Skin epidermis (tissue), 12 donors: ENCODE results near the gene SETDB2.

ENCODE experiments used
- H3K27ac ChIP-seq, 21 experiments: fragments of 200-600 bp; sonication (generic) in 11 of 21; one replicate each; pipeline ENCODE4 v1.5.0; 2020; ENCODE audit warnings: mild to moderate bottlenecking in 3 of 21, inconsistent platforms in 2 of 21, moderate library complexity in 2 of 21
- H3K4me3 ChIP-seq, 7 experiments: fragments of 200-600 bp; sonication (generic) in 2 of 7; one replicate each; pipeline ENCODE4 v1.5.0; 2020; ENCODE audit warnings: inconsistent platforms in 2 of 7, mild to moderate bottlenecking in 2 of 7, moderate library complexity in 1 of 7

SETDB2 gene

DNA sequence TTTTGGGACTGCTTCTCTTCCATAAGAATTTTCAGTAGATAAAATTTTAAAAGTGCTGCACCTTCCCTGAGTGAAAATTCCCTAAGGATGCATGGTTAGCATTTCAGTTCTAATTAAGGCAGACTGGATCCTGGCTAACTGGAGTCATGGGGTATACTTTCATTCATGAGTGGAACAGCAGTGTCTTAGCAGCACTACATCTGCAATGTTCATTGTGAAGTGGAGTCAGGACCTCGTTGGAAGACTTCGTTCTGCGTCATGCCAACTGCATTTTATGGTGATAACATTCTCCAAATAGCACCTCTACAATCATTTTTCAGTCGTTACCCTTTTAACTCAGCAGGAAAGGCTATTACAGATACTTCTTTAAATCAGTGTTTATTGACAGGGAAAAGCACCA is 77.2 kb downstream of the SETDB2 start:
- H3K4me3 ChIP-seq, result no peak overlapping the region
- H3K27ac ChIP-seq, result no peak overlapping the region

DNA sequence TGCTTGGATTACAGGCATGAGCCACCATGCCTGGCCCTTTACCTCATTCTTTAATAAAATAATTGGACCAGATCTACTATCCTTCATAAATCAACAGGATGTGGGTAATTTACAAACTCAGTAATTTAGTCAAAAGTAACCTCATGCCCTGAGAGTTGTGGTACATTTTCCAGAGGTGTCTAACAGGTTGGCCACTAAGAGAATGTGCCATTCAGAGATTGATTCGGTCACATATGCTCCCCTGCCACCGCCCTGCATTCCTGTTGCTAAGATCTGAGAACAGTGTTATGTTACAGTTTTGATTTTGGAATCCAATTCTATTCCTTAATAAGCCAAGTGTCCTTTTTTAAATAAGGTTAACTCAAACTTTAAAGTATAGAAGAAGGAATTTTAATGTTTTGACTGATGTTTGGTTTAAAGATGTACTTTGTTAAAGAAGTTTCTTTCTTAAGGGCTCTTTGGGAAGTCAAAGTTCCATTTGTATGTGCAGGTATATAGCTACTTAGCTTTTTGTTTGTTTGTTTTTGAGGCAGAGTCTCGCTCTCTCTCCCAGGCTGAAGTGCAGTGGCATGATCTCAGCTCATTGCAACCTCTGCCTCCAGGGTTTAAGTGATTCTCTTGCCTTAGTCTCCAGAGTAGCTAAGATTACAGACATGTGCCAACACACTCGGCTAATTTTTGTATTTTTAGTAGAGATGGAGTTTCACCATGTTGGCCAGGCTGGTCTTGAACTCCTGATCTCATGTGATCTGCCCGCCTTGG is 80.8 kb downstream of the SETDB2 start:
- Histone ChIP-seq H3K4me3 (no peak overlapping the region), H3K27ac (no peak overlapping the region)

DNA sequence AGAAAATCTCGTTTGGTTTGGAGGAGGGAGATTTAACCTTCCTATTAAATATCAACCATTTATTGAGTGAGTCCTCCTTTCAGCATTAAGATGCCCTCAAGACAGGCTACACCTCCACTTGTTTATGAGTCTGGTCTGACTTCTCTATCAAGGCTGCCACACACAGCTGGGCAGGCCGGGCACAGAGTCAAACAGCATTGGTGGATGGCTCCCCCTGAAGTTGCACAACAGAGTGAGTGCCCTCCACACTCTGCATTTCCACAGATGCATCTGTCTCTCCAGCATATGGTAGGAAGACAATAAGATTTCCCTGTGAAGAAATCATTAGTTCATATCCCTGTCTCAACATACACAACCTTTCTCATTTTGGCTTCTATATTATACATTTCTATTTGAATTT is 83.0 kb downstream of the SETDB2 start:
- H3K27ac ChIP-seq, result peak overlapping the region in 2 of 21 experiments; percentile 35 to 66
- no peak overlapping the region for H3K4me3 ChIP-seq

DNA sequence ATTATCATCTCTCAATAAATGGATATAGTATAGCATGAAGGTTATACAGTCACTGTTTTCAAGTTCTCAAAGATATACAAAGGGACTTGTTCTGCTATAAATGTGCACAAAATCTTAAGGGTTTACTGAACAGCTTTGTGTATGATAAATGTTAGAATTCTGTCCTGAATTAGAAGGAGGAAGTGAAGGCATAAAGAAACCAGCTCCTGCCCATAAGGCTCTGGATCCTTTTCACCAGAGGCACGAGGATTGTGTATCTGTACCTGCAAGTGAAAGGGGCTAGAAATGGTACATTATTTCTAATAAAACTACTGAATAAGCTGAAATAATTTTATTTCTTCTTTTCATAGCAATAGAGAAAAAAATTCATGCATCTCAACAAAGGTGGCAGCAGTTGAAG is 84.1 kb downstream of the SETDB2 start:
- Histone ChIP-seq H3K27ac (peak overlapping the region in 1 of 21 experiments; percentile 66), H3K4me3 (no peak overlapping the region)

DNA sequence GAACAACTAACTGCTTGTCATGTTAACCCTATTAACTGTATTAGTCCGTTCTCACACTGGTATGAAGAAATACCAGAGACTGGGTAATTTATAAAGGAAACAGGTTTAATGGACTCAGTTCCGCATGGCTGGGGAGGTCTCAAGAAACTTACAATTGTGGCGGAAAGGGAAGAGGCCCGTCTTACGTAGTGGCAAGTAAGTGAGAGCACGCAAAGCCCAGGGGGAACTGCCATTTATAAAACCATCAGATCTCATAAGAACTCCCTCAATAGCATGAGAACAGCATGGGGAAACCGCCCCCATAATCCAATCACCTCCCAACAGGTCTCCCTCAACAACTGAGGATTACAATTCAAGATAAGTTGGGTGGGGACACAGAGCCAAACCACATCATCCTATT is 86.4 kb downstream of the SETDB2 start:
- Histone ChIP-seq H3K4me3 (no peak overlapping the region), H3K27ac (peak overlapping the region in 1 of 21 experiments; percentile 12)

DNA sequence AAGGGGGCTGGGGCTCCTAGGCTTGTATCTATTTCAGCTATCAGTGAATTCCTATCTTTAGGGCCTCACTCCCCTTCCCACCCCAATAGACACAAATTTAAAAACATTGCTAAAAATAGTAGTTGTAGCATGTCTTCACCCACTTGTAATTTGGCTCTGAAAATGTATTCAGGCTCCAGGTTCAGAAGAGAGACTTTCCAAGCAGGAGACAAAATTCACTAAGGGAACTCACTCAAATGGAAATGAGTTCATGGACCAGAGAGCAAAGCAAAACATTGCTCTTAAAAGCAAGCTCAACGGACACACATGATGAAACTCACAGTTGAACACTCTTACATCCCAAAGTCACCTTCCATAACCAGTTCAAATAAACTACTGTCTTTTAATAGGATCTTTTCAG is 88.5 kb downstream of the SETDB2 start:
- no peak overlapping the region for H3K27ac ChIP-seq
- H3K4me3 ChIP-seq, result no peak overlapping the region

DNA sequence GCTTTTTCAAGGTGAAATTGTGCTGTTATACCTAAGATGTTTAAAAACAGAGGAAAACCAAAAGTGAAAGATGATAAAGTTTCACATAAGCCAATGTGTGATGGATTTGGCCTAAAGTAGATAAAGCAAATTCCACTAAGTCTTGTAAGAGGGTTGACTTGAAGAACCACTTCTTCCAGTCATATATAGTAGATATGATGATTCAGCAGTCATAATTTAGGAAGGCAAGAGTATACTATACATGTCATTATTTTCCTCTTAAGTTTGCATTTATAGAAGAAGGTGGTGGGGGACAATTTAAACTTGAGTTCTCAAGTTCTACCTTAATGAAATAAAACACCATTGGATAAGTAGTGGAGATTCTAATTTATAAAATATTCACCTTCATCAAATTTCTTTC is 88.9 kb downstream of the SETDB2 start:
- no peak overlapping the region for H3K27ac ChIP-seq
- H3K4me3 ChIP-seq, result no peak overlapping the region

DNA sequence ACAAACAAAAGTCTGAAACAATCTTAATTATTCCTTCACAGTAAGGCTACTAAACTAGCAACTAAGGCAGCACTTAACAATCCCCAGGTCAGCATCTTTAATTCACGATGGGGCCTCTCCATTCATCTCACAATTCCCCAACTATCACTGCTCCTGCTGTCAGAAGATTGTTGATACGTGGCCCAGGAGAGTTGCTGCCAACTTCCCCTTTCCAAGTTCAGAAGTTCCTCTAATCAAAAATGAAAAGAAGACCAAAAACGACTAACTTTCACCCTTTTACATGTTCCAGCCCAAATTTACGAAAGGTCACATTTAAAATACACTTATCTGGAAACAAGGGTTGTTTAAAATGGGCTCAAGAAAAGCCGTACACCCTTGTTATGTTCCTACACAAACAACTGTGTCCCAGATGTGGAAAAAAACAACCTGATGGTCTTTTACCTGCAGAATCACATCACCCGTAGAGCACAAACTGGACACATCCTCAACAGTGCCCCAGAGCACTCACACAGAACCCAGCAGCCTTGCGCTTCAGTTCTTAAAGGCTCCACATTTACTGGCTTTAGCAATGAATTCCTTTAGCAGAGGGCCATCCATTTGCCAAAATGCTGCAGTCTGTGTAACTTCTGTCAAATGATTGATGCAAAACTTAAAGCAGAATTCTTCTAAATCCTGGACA is 89.7 kb downstream of the SETDB2 start:
- peak overlapping the region in 2 of 21 experiments; percentile 3 to 49 for H3K27ac ChIP-seq
- H3K4me3 ChIP-seq, result no peak overlapping the region

DNA sequence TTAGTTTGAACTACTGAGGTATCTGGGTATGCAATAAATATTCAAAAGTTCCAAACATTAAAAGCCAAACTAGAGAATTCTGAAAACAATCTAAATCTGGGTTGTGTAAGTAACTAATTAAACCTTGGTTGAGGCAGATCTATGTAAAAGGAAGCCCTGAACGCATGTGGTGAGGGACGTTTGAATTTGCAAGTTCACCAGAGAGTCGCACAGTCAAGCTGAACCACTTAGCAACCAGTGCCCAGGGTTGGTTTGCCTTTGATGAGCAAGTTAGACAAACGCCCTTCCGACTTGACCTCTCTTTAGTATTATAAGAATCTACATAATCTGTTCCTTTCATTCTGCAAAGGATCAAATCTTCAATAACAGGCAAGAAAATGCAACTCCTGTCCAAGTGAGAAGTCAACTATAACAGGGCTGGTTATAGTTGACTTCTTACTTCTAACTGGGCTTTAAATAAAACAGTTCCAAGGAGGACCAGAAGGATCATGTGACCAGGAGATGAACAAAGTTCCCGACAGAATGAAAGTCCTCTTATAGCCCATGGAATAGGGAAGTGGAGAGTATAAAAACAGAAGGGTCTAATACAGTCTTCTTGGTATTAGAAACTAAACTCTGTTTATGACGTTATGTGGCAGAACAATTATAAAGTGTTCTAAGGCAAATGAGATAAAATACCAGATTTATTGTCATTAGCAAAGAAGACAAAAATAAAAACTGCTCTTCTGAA is 92.2 kb downstream of the SETDB2 start:
- H3K27ac ChIP-seq, result no peak overlapping the region
- no peak overlapping the region for H3K4me3 ChIP-seq

DNA sequence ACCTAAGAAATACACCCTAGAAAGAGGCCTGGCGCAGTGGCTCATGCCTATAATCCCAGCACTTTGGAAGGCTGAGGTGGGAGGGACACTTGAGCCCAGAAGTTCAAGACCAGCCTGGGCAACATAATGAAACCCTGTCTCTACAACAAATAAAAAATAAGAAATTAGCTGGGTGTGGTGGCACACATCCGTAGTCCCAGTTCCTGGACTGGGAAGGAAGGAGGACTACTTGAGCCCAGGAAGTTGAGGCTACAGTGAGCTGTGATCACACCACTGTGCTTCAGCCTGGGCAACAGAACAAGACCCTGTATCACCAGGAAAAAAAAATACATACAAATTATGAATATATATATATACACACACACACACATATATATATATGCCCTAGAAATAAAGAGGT is 94.3 kb downstream of the SETDB2 start:
- no peak overlapping the region for H3K4me3 ChIP-seq
- peak overlapping the region in 1 of 21 experiments; percentile 6 for H3K27ac ChIP-seq

DNA sequence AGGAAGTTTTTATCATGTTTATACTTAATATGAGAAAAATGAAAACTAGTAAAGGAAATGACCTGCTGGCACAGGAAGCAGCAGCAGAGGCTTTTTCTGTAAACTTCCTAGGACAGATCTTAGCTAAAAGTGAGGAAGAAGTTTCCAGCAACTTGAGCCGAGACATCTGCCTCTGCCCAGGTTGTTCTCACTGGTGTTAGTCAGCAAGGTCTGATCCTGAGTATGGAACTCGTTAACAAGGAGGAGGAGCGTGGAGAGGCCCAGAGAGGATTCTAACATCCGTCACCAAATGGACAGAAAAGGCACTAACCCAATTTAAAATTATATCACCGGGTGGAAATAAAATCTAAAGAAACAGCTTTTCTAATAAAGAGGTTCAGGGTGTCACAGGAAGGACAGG is 95.2 kb downstream of the SETDB2 start:
- peak overlapping the region in 1 of 21 experiments; percentile 23 for H3K27ac ChIP-seq
- no peak overlapping the region for H3K4me3 ChIP-seq

DNA sequence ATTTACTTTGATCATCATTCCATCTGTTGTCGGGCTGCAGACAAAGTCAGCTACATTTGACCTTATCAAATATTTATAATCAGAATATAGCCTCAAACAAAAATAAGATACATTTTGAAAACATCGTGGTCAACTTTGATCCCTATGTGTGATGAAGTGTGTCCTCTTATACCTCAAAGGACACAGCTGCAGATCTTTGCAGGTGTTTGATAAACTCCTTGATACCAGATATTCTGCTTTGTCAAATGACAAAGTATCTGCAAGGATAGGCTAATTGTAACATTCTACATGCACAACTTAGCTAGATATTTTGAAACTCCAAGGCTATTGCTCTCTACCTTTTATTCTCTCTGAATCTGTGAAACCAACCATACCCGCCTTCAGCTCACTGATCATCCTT is 95.7 kb downstream of the SETDB2 start:
- Histone ChIP-seq H3K27ac (peak overlapping the region in 2 of 21 experiments; percentile 23 to 32), H3K4me3 (no peak overlapping the region)

DNA sequence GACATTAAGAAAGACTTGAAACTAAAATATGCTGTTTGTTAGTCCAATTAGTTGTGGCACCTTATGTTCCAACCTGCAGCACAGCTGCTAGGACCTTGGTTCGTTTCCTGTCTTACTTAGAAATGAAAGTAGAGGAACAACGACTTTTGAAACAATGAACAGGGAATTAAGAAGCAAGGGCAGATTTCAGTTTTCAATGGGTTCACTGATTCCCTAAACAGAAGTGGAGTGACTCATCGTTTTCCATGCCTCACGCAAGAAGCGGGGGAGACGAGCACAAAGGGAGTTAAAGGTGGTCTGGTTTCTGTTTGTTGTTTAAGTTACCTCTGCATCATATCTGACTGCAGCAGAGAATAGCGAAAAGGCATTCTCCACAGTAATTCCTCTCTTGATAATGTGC is 96.5 kb downstream of the SETDB2 start:
- H3K4me3 ChIP-seq, result no peak overlapping the region
- peak overlapping the region in 5 of 21 experiments; percentile 9 to 32 (median 14) for H3K27ac ChIP-seq

DNA sequence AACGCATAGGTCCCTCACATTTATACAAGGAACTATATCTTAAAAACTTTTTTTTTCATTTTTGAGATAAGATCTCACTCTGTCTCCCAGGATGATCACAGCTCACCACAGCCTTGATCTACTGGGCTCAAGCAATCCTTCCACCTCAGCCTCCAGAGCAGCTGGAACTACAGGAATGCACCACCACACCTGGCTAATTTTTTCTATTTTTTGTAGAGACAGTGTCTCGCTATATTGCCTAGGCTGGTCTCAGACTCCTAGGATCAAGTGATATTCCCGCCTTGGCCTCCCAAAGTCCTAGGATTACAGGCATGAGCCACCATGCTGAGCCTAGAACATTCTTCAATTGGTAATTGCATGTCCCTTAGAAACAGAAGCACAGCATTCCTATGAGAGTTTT is 99.6 kb downstream of the SETDB2 start:
- Histone ChIP-seq H3K4me3 (no peak overlapping the region), H3K27ac (no peak overlapping the region)
